Measurements from ENCODE around the gene SRRM5. TPM values are rescaled to one million over a fixed set of nuclear protein-coding genes. Genes with fewer than 3 reads are reported as not detected.
"Not testable (repeated sequence)": the region's sequence is repeated elsewhere in the genome, so short reads cannot be mapped to it uniquely, and the experiment has no call there.

SRRM5 gene
- total RNA-seq, 1 experiment from 2014 or later, result not detected

DNA sequence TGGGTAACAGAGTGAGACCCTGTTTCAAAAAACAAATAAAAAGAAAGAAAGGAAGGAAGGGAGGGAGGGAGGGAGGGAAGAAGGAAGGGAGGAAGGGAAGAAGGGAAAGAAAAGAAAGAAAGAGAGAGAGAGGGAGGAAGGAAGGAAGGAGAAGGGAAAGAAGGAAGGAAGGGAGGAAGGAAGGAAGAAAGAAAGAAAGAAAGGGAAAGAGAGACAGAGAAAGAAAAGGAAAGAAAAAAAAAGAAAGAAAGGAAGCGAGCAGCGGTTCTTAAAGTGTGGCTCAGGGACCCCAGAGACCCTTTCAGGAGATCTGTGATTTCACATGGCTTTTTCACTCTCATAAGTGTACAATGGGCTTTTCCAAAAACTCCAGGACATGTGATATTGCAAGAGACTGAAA, 37.6 kb downstream of the SRRM5 start (continued):
- TF ChIP-seq, protein P1, sequence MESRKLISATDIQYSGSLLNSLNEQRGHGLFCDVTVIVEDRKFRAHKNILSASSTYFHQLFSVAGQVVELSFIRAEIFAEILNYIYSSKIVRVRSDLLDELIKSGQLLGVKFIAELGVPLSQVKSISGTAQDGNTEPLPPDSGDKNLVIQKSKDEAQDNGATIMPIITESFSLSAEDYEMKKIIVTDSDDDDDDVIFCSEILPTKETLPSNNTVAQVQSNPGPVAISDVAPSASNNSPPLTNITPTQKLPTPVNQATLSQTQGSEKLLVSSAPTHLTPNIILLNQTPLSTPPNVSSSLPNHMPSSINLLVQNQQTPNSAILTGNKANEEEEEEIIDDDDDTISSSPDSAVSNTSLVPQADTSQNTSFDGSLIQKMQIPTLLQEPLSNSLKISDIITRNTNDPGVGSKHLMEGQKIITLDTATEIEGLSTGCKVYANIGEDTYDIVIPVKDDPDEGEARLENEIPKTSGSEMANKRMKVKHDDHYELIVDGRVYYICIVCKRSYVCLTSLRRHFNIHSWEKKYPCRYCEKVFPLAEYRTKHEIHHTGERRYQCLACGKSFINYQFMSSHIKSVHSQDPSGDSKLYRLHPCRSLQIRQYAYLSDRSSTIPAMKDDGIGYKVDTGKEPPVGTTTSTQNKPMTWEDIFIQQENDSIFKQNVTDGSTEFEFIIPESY (IDR thresholded peaks at IDR 0.05; ENCODE audit: extremely low read depth, insufficient replicate concordance, low read length), result no peak
- TF ChIP-seq, protein P2, sequence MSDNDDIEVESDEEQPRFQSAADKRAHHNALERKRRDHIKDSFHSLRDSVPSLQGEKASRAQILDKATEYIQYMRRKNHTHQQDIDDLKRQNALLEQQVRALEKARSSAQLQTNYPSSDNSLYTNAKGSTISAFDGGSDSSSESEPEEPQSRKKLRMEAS (IDR thresholded peaks at IDR 0.05), result no peak
- no peak for TF ChIP-seq ELF1 (IDR thresholded peaks at IDR 0.05; ENCODE audit: borderline replicate concordance, low read depth)

DNA sequence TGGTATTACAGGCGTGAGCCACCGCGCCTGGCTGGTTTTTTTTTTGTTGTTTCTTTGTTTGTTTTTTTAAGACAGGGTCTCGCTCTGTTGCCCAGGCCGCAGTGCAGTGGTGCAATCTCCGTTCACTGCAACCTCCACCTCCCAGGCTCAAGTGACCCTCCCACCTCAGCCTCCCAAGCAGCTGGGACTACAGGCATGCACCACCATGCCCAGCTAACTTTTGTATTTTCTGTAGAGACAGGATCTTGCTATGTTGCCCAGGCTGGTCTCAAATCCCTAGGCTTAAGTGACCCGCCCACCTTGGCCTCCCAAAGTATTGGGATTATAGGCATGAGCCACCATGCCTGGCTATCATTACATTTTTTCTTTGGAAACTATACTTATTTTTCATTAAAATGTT, 38.4 kb downstream of the SRRM5 start:
- RAD21 ChIA-PET (ENCODE audit: low non-redundant PET in 1 of 2, low total read pairs in 2 of 2, uncharacterized antibody in 2 of 2, unreplicated experiment in 2 of 2); H3K4me2 ChIP-seq (ENCODE audit: low read length); ATAC-seq; H2AFZ ChIP-seq (ENCODE audit: low read depth, low read length, poor library complexity, severe bottlenecking); BruUV-seq (replicated peaks); H3K27ac ChIP-seq (ENCODE audit: low read depth, low read length); H3K4me3 ChIP-seq (replicated peaks in 1 of 2; ENCODE audit: low read depth in 1 of 2, low read length in 2 of 2); CTCF ChIA-PET; H3K79me2 ChIP-seq (ENCODE audit: insufficient read depth, low read length); H3K9me3 ChIP-seq (ENCODE audit: control insufficient read depth in 1 of 2, insufficient read depth in 1 of 2, low read depth in 1 of 2, low read length in 2 of 2); DNase-seq (ENCODE audit: low read depth, low spot score); H3K27me3 ChIP-seq (ENCODE audit: insufficient read depth, low read length); intact Hi-C loops (cut with micrococcal nuclease); H3K4me1 ChIP-seq (ENCODE audit: control insufficient read depth in 1 of 2, insufficient read depth in 2 of 2, low read length in 2 of 2); H4K20me1 ChIP-seq (ENCODE audit: insufficient read depth); H3K9ac ChIP-seq (ENCODE audit: low read length); H3K9me2 ChIP-seq (ENCODE audit: insufficient read depth): not testable (repeated sequence)
- peaks cover 29 to 57% of the 10 kb centered on the region in 2 experiments for H3K36me3 ChIP-seq (ENCODE audit: control insufficient read depth in 1 of 2, insufficient read depth in 2 of 2, low read length in 2 of 2)
- POLR2A ChIA-PET, result interaction anchor here (1.4 kb wide), 1 partner anchor 18 kb away, joined by 4 read pairs; no protein-coding TSS in a partner anchor

Data from HCT116 (cell line).